ENCODE results near the gene FNDC3B.

- TF ChIP-seq NFIC (IDR thresholded peaks at IDR 0.05) (no peak), TAF1 (IDR thresholded peaks at IDR 0.05; ENCODE audit: low read depth) (no peak), RAD21 (IDR thresholded peaks at IDR 0.05; ENCODE audit: low read depth) (no peak), USF1 (IDR thresholded peaks at IDR 0.05) (no peak), REST (IDR thresholded peaks at IDR 0.05; ENCODE audit: low read depth) (no peak), CREB1 (IDR thresholded peaks at IDR 0.05; ENCODE audit: low read depth) (no peak), FOXM1 (IDR thresholded peaks at IDR 0.05; ENCODE audit: borderline replicate concordance, low read depth) (no peak), EGR1 (IDR thresholded peaks at IDR 0.05) (no peak)
Measured at GRCh38 chr3:172339892-172340291, 300.5 kb downstream of the FNDC3B start.

All from Ishikawa (cell line).